ENCODE data around the gene CLNS1A.
"Not testable (repeated sequence)": the region's sequence is repeated elsewhere in the genome, so short reads cannot be mapped to it uniquely, and the experiment has no call there.

The CLNS1A gene

GRCh38 chr11:77658213-77659013, 20.8 kb upstream of the CLNS1A start:
- Histone ChIP-seq H3K27me3 (no peaks in the 10 kb centered on the region), H3K4me2 (no peak overlapping the region), H3K27ac (no peak overlapping the region), H3K9me3 (no peaks in the 10 kb centered on the region), H3K4me1 (peaks cover 22% of the 10 kb centered on the region), H3K4me3 (no peak overlapping the region), H3K36me3 (no peaks in the 10 kb centered on the region), H3K9ac (no peak overlapping the region), H4K20me1 (no peaks in the 10 kb centered on the region)
- no peak for TF ChIP-seq Cebpa-rat (IDR thresholded peaks at IDR 0.05)

- no peak overlapping the region for H3K27ac ChIP-seq
- no peaks in the 10 kb centered on the region for H3K36me3 ChIP-seq
- no peak overlapping the region for H3K9ac ChIP-seq
- H3K4me1 ChIP-seq: peaks cover 11% of the 10 kb centered on the region
- H4K20me1 ChIP-seq: no peaks in the 10 kb centered on the region
- no peak overlapping the region for H3K4me2 ChIP-seq
- no peaks in the 10 kb centered on the region for H3K27me3 ChIP-seq
- TF ChIP-seq Cebpa-rat (IDR thresholded peaks at IDR 0.05): no peak
- H3K4me3 ChIP-seq: no peak overlapping the region
- H3K9me3 ChIP-seq: no peaks in the 10 kb centered on the region
Observed at GRCh38 chr11:77656362-77656761, 18.8 kb upstream of the CLNS1A start.

- no peak for TF ChIP-seq Cebpa-rat (IDR thresholded peaks at IDR 0.05)
- Histone ChIP-seq H3K36me3 (no peaks in the 10 kb centered on the region), H3K4me1 (no peaks in the 10 kb centered on the region), H3K4me3 (no peak overlapping the region), H3K4me2 (no peak overlapping the region), H3K27ac (no peak overlapping the region), H3K27me3 (no peaks in the 10 kb centered on the region), H3K9ac (no peak overlapping the region), H4K20me1 (no peaks in the 10 kb centered on the region), H3K9me3 (no peaks in the 10 kb centered on the region)
Observed at GRCh38 chr11:77654770-77655434, 17.3 kb upstream of the CLNS1A start.

GRCh38 chr11:77650123-77650522, 12.5 kb upstream of the CLNS1A start:
- H3K9ac ChIP-seq: no peak overlapping the region
- H3K27me3 ChIP-seq: no peaks in the 10 kb centered on the region
- H3K36me3 ChIP-seq: no peaks in the 10 kb centered on the region
- no peak overlapping the region for H3K4me2 ChIP-seq
- no peaks in the 10 kb centered on the region for H3K4me1 ChIP-seq
- no peak overlapping the region for H3K27ac ChIP-seq
- H3K9me3 ChIP-seq: no peaks in the 10 kb centered on the region
- no peaks in the 10 kb centered on the region for H4K20me1 ChIP-seq
- TF ChIP-seq Cebpa-rat (IDR thresholded peaks at IDR 0.05): no peak
- no peak overlapping the region for H3K4me3 ChIP-seq

- H3K4me2 ChIP-seq: no peak overlapping the region
- no peaks in the 10 kb centered on the region for H3K4me1 ChIP-seq
- H3K4me3 ChIP-seq: no peak overlapping the region
- no peaks in the 10 kb centered on the region for H3K36me3 ChIP-seq
- no peak overlapping the region for H3K27ac ChIP-seq
- H3K27me3 ChIP-seq: no peaks in the 10 kb centered on the region
- TF ChIP-seq Cebpa-rat (IDR thresholded peaks at IDR 0.05): no peak
- no peaks in the 10 kb centered on the region for H4K20me1 ChIP-seq
- no peak overlapping the region for H3K9ac ChIP-seq
- H3K9me3 ChIP-seq: no peaks in the 10 kb centered on the region
Observed at GRCh38 chr11:77647654-77648305, 10.2 kb upstream of the CLNS1A start.

GRCh38 chr11:77644887-77645286, 7.3 kb upstream of the CLNS1A start:
- Histone ChIP-seq H3K9me3 (peaks cover 19% of the 10 kb centered on the region), H3K4me2 (no peak overlapping the region), H3K27me3 (no peaks in the 10 kb centered on the region), H3K4me1 (no peaks in the 10 kb centered on the region), H3K27ac (no peak overlapping the region), H3K4me3 (no peak overlapping the region), H3K9ac (no peak overlapping the region), H4K20me1 (no peaks in the 10 kb centered on the region), H3K36me3 (no peaks in the 10 kb centered on the region)
- TF ChIP-seq Cebpa-rat (IDR thresholded peaks at IDR 0.05): no peak

- H3K4me1 ChIP-seq: peaks cover 5% of the 10 kb centered on the region
- H3K27me3 ChIP-seq: no peaks in the 10 kb centered on the region
- TF ChIP-seq Cebpa-rat (IDR thresholded peaks at IDR 0.05): no peak
Observed at GRCh38 chr11:77642228-77642627, 4.6 kb upstream of the CLNS1A start.

GRCh38 chr11:77636731-77637344, 756 bp downstream of the CLNS1A start:
- peaks cover 32% of the 10 kb centered on the region for H3K36me3 ChIP-seq
- H3K27me3 ChIP-seq: no peaks in the 10 kb centered on the region
- H4K20me1 ChIP-seq: no peaks in the 10 kb centered on the region
- peak overlapping the region; percentile 94 for H3K9ac ChIP-seq
- H3K9me3 ChIP-seq: peaks cover 34% of the 10 kb centered on the region
- H3K4me1 ChIP-seq: peaks cover 27% of the 10 kb centered on the region
- no peak for TF ChIP-seq Cebpa-rat (IDR thresholded peaks at IDR 0.05)
- H3K4me3 ChIP-seq: peak overlapping the region; percentile 96
- H3K27ac ChIP-seq: peak overlapping the region; percentile 95
- H3K4me2 ChIP-seq: peak overlapping the region; percentile 88

More at GRCh38 chr11:77642228-77642627, 4.6 kb upstream of the CLNS1A start:
- Histone ChIP-seq H3K9ac (no peak overlapping the region), H3K9me3 (peaks cover 24% of the 10 kb centered on the region), H3K36me3 (no peaks in the 10 kb centered on the region), H3K27ac (no peak overlapping the region), H4K20me1 (no peaks in the 10 kb centered on the region), H3K4me3 (no peak overlapping the region), H3K4me2 (no peak overlapping the region)

GRCh38 chr11:77633926-77634325, 3.7 kb downstream of the CLNS1A start:
- not testable (repeated sequence) for H3K4me2 ChIP-seq, H3K27me3 ChIP-seq, H3K27ac ChIP-seq, H3K9ac ChIP-seq, H3K4me3 ChIP-seq
- Histone ChIP-seq H3K4me1 (peaks cover 46% of the 10 kb centered on the region), H4K20me1 (peaks cover 26% of the 10 kb centered on the region), H3K36me3 (peaks cover 50% of the 10 kb centered on the region), H3K9me3 (peaks cover 13% of the 10 kb centered on the region; the same call in 1 of the 2 replicates)

Measured in BLaER1 (cell line).